Astrocyte (in vitro differentiated cells and primary cell): Measurements from ENCODE around the gene SLC22A31. TPM values are rescaled to one million over a fixed set of nuclear protein-coding genes. Genes with fewer than 3 reads are reported as not detected.

ENCODE experiments used
- DNase-seq: peaks from one replicate; pipeline ENCODE4 v3.0.0-alpha.2; 2010; ENCODE audit warnings: low read depth
- FAIRE-seq: peaks from 2 replicates; lab custom pipeline; 2011; peaks lifted over from hg19 to GRCh38; lab: Jason Lieb, UNC
- H2AFZ ChIP-seq: 2 replicates; pipeline ENCODE4 v1.6.0; 2012; ENCODE audit warnings: low read depth, low read length, inconsistent platforms
- H3K27ac ChIP-seq: 2 replicates; pipeline ENCODE4 v1.5.1; 2011; ENCODE audit warnings: low read depth, low read length, inconsistent platforms
- H3K27me3 ChIP-seq: 2 replicates; pipeline ENCODE4 v1.6.0; 2011; ENCODE audit warnings: low read length, inconsistent platforms; ENCODE audit not compliant: insufficient read depth
- H3K36me3 ChIP-seq: 2 replicates; pipeline ENCODE4 v1.5.1; 2011; ENCODE audit warnings: low read length, inconsistent platforms; ENCODE audit not compliant: insufficient read depth
- H3K4me1 ChIP-seq: 2 replicates; pipeline ENCODE4 v1.5.1; 2011; ENCODE audit warnings: low read length, inconsistent platforms; ENCODE audit not compliant: insufficient read depth
- H3K4me2 ChIP-seq: 2 replicates; pipeline ENCODE4 v1.6.0; 2012; ENCODE audit warnings: low read length, inconsistent platforms
- H3K4me3 ChIP-seq: 2 replicates; pipeline ENCODE4 v1.5.1; 2011; ENCODE audit warnings: low read depth, mild to moderate bottlenecking, low read length, inconsistent platforms; ENCODE audit not compliant: insufficient read depth
- H3K79me2 ChIP-seq: 2 replicates; pipeline ENCODE4 v1.6.0; 2012; ENCODE audit warnings: mild to moderate bottlenecking, low read length, inconsistent platforms; ENCODE audit not compliant: insufficient read depth
- H3K9ac ChIP-seq: 2 replicates; pipeline ENCODE4 v1.6.0; 2012; ENCODE audit warnings: mild to moderate bottlenecking, low read length, inconsistent platforms
- H3K9me3 ChIP-seq: 2 replicates; pipeline ENCODE4 v1.5.1; 2012; ENCODE audit warnings: low read depth, mild to moderate bottlenecking, low read length, inconsistent platforms; ENCODE audit not compliant: insufficient read depth
- H4K20me1 ChIP-seq: 2 replicates; pipeline ENCODE4 v1.6.0; 2012; ENCODE audit warnings: low read length, inconsistent platforms; ENCODE audit not compliant: insufficient read depth
- H3K27ac Mint-ChIP-seq: one replicate; pipeline ENCODE4 v1.8.0; 2021; ENCODE audit warnings: mild to moderate bottlenecking, mixed read lengths; ENCODE audit not compliant: unreplicated experiment
- H3K27me3 Mint-ChIP-seq: one replicate; pipeline ENCODE4 v1.8.0; 2021; ENCODE audit warnings: low read depth, mixed read lengths; ENCODE audit not compliant: unreplicated experiment
- H3K36me3 Mint-ChIP-seq: one replicate; pipeline ENCODE4 v1.8.0; 2021; ENCODE audit warnings: low read depth, mixed read lengths; ENCODE audit not compliant: unreplicated experiment
- H3K4me1 Mint-ChIP-seq: one replicate; pipeline ENCODE4 v1.8.0; 2021; ENCODE audit warnings: low read depth, mixed read lengths; ENCODE audit not compliant: unreplicated experiment
- H3K4me3 Mint-ChIP-seq: one replicate; pipeline ENCODE4 v1.8.0; 2021; ENCODE audit warnings: mild to moderate bottlenecking, moderate library complexity, mixed read lengths; ENCODE audit not compliant: unreplicated experiment
- H3K9me3 Mint-ChIP-seq: one replicate; pipeline ENCODE4 v1.8.0; 2021; ENCODE audit warnings: mild to moderate bottlenecking, mixed read lengths; ENCODE audit not compliant: unreplicated experiment
- EZH2 ChIP-seq: IDR thresholded peaks from 2 replicates; pipeline ENCODE4 v1.6.1; 2012; ENCODE audit warnings: mild to moderate bottlenecking, low read length, inconsistent platforms; ENCODE audit not compliant: insufficient read depth
- total RNA-seq: library from RNA; stranded (reverse); gene quantifications from 2 replicates; pipeline ENCODE4 v1.2.1, GENCODE V29; 2021
- TF ChIP-seq, protein P1 (sequence below): IDR thresholded peaks from 2 replicates; pipeline ENCODE4 v1.5.1; 2011; ENCODE audit warnings: low read depth, mild to moderate bottlenecking, inconsistent platforms, low read length, moderate library complexity; ENCODE audit not compliant: insufficient read depth

The SLC22A31 gene
- total RNA-seq, 1 donor from 2014 or later, result 1.3 TPM

DNA sequence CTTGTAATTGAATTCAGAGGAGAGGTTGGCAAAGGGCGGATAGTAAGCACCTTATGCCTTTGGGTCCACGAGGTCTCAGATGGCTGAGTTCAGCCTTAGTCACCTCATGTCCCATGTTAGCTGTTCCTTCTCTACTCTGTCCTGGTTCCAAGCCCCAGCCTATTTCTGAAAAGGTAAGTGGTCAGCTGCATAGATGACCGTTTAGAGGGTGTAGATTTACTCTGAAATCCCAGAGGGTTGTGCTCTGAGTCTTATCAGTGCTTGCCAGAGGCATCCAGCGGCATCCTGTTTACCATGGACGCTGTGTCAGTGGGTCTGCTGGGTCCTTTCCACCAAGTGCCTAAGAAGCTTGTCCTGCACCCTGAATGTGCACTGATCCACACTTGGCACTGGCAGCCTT is 19.0 kb upstream of the SLC22A31 start:
- DNase-seq (no peak), FAIRE-seq (no peak)
- H4K20me1 ChIP-seq, result peaks cover 19% of the 10 kb centered on the region
- H3K36me3 Mint-ChIP-seq, result peaks cover 18% of the 10 kb centered on the region
- no peak overlapping the region for H3K4me3 ChIP-seq
- H3K4me1 ChIP-seq, result peaks cover 13% of the 10 kb centered on the region
- H3K9me3 ChIP-seq, result peaks cover 3% of the 10 kb centered on the region
- no peak overlapping the region for H3K9ac ChIP-seq
- H3K4me1 Mint-ChIP-seq, result peaks cover 5% of the 10 kb centered on the region
- peaks cover 20% of the 10 kb centered on the region for H3K36me3 ChIP-seq
- no peaks in the 10 kb centered on the region for H3K27me3 ChIP-seq
- peak overlapping the region; percentile 91 for H3K4me3 Mint-ChIP-seq
- H3K79me2 ChIP-seq, result peaks cover 36% of the 10 kb centered on the region
- H3K27me3 Mint-ChIP-seq, result no peaks in the 10 kb centered on the region
- no peak overlapping the region for H3K27ac Mint-ChIP-seq
- no peak overlapping the region for H3K27ac ChIP-seq
- TF ChIP-seq EZH2, result no peak
- no peaks in the 10 kb centered on the region for H3K9me3 Mint-ChIP-seq
- H2AFZ ChIP-seq, result no peak overlapping the region
- peak overlapping the region; percentile 13 for H3K4me2 ChIP-seq

DNA sequence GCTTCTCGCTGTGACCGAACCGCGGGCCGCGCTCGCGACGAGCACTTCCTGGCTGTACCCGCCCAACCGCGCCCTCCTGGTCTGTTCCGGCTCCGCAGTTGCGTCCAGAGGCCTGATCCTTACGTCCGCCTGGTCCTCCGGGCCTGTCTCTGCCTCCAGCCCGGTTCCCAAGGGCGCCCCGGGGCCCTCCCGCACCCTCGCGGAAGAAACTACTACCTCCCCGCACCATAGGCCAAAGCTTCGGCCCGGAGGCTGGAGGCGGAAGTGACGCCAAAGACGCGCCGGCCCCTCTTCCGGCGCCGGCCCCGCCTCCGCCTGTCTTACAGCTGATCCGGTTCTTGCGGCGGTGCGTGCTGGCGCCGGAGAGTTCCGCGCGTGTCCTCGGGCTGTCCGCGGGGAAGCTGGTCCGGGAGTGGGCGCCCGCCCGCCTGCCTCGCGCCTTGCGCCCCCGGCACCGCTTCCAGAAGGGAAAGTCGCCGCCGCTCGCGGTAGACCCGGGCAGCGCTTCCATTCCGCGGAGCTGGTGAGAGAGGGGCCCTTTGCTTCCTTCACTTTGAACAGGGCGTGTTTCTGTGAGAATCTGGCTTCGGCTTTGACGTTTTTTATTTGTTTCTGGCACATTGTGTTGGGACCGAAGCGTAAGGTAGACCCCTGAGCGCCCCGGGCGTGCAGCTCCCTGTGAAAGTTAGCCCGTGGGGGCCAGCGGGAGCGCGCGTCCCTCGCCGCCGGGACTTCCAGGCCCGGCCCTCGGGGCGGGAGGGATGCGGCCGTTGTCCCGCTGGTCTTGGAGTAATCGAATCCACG is 17.3 kb upstream of the SLC22A31 start, which contains the start of gene ZNF778:
Gene ZNF778 (plus strand): TSS at position 316 of the 804 bp plus-strand sequence. CDS start 3,425 bp downstream, outside the sequence.
- no peaks in the 10 kb centered on the region for H3K9me3 ChIP-seq
- H3K4me2 ChIP-seq, result peak within 1 kb of the TSS; percentile 91
- peak within 1 kb of the TSS; percentile 91 for H3K4me3 Mint-ChIP-seq
- no peaks in the 10 kb centered on the region for H3K9me3 Mint-ChIP-seq
- peak within 1 kb of the TSS; percentile 89 for H3K27ac ChIP-seq
- no peak for TF ChIP-seq EZH2
- TF ChIP-seq, protein P1, sequence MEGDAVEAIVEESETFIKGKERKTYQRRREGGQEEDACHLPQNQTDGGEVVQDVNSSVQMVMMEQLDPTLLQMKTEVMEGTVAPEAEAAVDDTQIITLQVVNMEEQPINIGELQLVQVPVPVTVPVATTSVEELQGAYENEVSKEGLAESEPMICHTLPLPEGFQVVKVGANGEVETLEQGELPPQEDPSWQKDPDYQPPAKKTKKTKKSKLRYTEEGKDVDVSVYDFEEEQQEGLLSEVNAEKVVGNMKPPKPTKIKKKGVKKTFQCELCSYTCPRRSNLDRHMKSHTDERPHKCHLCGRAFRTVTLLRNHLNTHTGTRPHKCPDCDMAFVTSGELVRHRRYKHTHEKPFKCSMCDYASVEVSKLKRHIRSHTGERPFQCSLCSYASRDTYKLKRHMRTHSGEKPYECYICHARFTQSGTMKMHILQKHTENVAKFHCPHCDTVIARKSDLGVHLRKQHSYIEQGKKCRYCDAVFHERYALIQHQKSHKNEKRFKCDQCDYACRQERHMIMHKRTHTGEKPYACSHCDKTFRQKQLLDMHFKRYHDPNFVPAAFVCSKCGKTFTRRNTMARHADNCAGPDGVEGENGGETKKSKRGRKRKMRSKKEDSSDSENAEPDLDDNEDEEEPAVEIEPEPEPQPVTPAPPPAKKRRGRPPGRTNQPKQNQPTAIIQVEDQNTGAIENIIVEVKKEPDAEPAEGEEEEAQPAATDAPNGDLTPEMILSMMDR, result no peak
- H3K27me3 Mint-ChIP-seq, result peaks cover 3% of the 10 kb centered on the region
- peaks cover 5% of the 10 kb centered on the region for H3K4me1 Mint-ChIP-seq
- peaks cover 13% of the 10 kb centered on the region for H3K4me1 ChIP-seq
- H3K36me3 Mint-ChIP-seq, result peaks cover 9% of the 10 kb centered on the region
- FAIRE-seq (no peak), DNase-seq (peak; percentile 77)
- H3K4me3 ChIP-seq, result peak within 1 kb of the TSS; percentile 83
- H4K20me1 ChIP-seq, result peaks cover 19% of the 10 kb centered on the region
- H3K27me3 ChIP-seq, result no peaks in the 10 kb centered on the region
- H3K36me3 ChIP-seq, result peaks cover 13% of the 10 kb centered on the region
- peak within 1 kb of the TSS; percentile 86 for H3K27ac Mint-ChIP-seq
- peak within 1 kb of the TSS; percentile 95 for H3K9ac ChIP-seq
- H3K79me2 ChIP-seq, result peaks cover 36% of the 10 kb centered on the region
- H2AFZ ChIP-seq, result peak within 1 kb of the TSS; percentile 98

DNA sequence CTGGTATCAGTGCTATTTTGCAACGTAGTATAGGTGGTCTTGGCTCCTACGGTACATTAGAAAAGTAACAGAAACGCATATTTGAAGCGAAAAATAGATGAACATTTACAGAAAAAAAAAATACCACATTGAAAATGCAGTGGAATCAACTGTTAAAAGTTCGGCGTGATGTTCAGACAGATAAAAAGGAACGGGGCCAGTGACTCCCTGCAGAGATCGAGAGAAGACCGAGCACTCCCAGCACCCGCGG is 16.7 kb upstream of the SLC22A31 start:
- Mint-ChIP-seq H3K4me1 (peaks cover 5% of the 10 kb centered on the region), H3K27ac (peak overlapping the region; percentile 86), H3K4me3 (peak overlapping the region; percentile 91), H3K9me3 (no peaks in the 10 kb centered on the region), H3K27me3 (peaks cover 3% of the 10 kb centered on the region), H3K36me3 (peaks cover 8% of the 10 kb centered on the region)
- Histone ChIP-seq H3K27me3 (no peaks in the 10 kb centered on the region), H3K27ac (peak overlapping the region; percentile 89), H3K36me3 (peaks cover 7% of the 10 kb centered on the region), H2AFZ (peak overlapping the region; percentile 98), H4K20me1 (peaks cover 19% of the 10 kb centered on the region), H3K4me1 (peaks cover 13% of the 10 kb centered on the region), H3K79me2 (peaks cover 36% of the 10 kb centered on the region), H3K4me3 (peak overlapping the region; percentile 83), H3K9me3 (no peaks in the 10 kb centered on the region), H3K9ac (peak overlapping the region; percentile 95), H3K4me2 (peak overlapping the region; percentile 91)
- no peak for DNase-seq
- no peak for TF ChIP-seq EZH2
- TF ChIP-seq, protein P1, result no peak
- no peak for FAIRE-seq
